KMS-11 (cell line): ENCODE results near the gene COA7.

ENCODE experiments used
- H2AFZ ChIP-seq: fragments of 200-600 bp; sonication (generic); 2 replicates; pipeline ENCODE4 v1.6.1; 2016; ENCODE audit warnings: antibody characterized with exemption, mixed run types, low read depth
- H3K27ac ChIP-seq: fragments of 200-600 bp; sonication (generic); 2 replicates; pipeline ENCODE4 v1.6.1; 2016; ENCODE audit warnings: mild to moderate bottlenecking, mixed run types
- H3K27me3 ChIP-seq: fragments of 200-600 bp; sonication (generic); 2 replicates; pipeline ENCODE4 v1.6.1; 2017; ENCODE audit warnings: mild to moderate bottlenecking, low read depth, mixed run types, moderate library complexity; ENCODE audit not compliant: insufficient read depth
- H3K36me3 ChIP-seq: fragments of 200-600 bp; sonication (generic); 2 replicates; pipeline ENCODE4 v1.6.1; 2017; ENCODE audit warnings: mild to moderate bottlenecking, mixed run types; ENCODE audit not compliant: insufficient read depth
- H3K4me1 ChIP-seq: fragments of 200-600 bp; sonication (generic); 2 replicates; pipeline ENCODE4 v1.6.1; 2016; ENCODE audit warnings: mild to moderate bottlenecking, low read depth, mixed run types; ENCODE audit not compliant: poor library complexity, severe bottlenecking
- H3K4me2 ChIP-seq: fragments of 200-600 bp; sonication (generic); 2 replicates; pipeline ENCODE4 v1.7.0; 2016; ENCODE audit warnings: mild to moderate bottlenecking, mixed run types
- H3K4me3 ChIP-seq: fragments of 200-600 bp; sonication (generic); IDR thresholded peaks from 2 replicates; pipeline ENCODE4 v1.6.1; 2017; ENCODE audit warnings: low read depth, low read length, mixed read lengths; ENCODE audit not compliant: insufficient read depth
- H3K79me2 ChIP-seq: fragments of 200-600 bp; sonication (generic); 2 replicates; pipeline ENCODE4 v1.6.1; 2016; ENCODE audit warnings: low read depth, mixed run types; ENCODE audit not compliant: insufficient read depth
- H3K9ac ChIP-seq: fragments of 200-600 bp; sonication (generic); 2 replicates; pipeline ENCODE4 v1.6.1; 2016; ENCODE audit warnings: mild to moderate bottlenecking, mixed run types
- H4K20me1 ChIP-seq: fragments of 200-600 bp; sonication (generic); 2 replicates; pipeline ENCODE4 v1.6.1; 2016; ENCODE audit warnings: mild to moderate bottlenecking, mixed run types; ENCODE audit not compliant: insufficient read depth
- TF ChIP-seq, protein P1 (sequence below): fragments of 200-600 bp; sonication (generic); conservative IDR thresholded peaks from 2 replicates; pipeline ENCODE4 v1.6.1; 2017; ENCODE audit warnings: low read depth, mild to moderate bottlenecking, antibody characterized with exemption, low read length, moderate library complexity, mixed read lengths

The COA7 gene

DNA sequence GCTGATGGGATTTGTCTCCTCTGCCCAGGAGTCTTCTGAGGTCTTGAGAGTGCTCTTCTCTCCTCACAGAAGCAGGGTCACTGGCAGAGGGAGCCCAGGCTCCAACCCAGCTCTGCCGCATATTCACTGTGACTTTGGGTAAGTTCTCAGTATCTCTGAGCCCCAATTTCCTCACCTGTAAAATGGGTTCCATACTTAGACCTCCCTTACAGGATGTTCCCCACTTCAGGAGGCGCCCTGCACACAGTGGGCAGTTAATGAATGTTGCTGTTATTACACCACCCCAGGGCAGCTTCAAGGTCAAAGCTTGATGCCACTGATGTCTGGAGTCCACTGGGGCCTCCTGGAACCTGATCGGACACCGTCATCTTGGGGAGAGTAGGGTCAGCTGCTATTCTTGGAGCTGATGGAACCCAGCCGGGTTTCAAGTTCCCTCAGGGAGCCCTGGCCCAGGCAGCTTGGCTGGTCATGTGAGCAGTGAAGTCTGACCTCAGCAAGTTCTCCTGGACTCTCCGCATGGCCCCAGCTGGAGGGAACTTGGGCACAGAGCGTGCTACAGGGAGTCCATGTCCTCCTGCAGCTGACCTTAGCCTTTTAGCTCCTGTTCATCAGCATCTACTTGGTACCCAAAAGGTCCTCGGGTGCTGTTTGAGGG lies 21.8 kb downstream of the COA7 start:
- H3K4me3 ChIP-seq = no peak overlapping the region
- H3K79me2 ChIP-seq = no peaks in the 10 kb centered on the region
- H3K9ac ChIP-seq = no peak overlapping the region
- H3K4me1 ChIP-seq = no peaks in the 10 kb centered on the region
- TF ChIP-seq, protein P1, sequence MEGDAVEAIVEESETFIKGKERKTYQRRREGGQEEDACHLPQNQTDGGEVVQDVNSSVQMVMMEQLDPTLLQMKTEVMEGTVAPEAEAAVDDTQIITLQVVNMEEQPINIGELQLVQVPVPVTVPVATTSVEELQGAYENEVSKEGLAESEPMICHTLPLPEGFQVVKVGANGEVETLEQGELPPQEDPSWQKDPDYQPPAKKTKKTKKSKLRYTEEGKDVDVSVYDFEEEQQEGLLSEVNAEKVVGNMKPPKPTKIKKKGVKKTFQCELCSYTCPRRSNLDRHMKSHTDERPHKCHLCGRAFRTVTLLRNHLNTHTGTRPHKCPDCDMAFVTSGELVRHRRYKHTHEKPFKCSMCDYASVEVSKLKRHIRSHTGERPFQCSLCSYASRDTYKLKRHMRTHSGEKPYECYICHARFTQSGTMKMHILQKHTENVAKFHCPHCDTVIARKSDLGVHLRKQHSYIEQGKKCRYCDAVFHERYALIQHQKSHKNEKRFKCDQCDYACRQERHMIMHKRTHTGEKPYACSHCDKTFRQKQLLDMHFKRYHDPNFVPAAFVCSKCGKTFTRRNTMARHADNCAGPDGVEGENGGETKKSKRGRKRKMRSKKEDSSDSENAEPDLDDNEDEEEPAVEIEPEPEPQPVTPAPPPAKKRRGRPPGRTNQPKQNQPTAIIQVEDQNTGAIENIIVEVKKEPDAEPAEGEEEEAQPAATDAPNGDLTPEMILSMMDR = no peak
- no peak overlapping the region for H3K4me2 ChIP-seq
- H3K36me3 ChIP-seq = no peaks in the 10 kb centered on the region
- no peaks in the 10 kb centered on the region for H3K27me3 ChIP-seq
- H3K27ac ChIP-seq = no peak overlapping the region
- no peaks in the 10 kb centered on the region for H4K20me1 ChIP-seq
- no peak overlapping the region for H2AFZ ChIP-seq

- H2AFZ ChIP-seq = no peak overlapping the region
- no peaks in the 10 kb centered on the region for H3K36me3 ChIP-seq
- no peaks in the 10 kb centered on the region for H3K27me3 ChIP-seq
- no peak overlapping the region for H3K9ac ChIP-seq
- no peak overlapping the region for H3K27ac ChIP-seq
- TF ChIP-seq, protein P1 = no peak
- no peaks in the 10 kb centered on the region for H4K20me1 ChIP-seq
- H3K79me2 ChIP-seq = no peaks in the 10 kb centered on the region
- H3K4me1 ChIP-seq = peaks cover 4% of the 10 kb centered on the region
- no peak overlapping the region for H3K4me2 ChIP-seq
- no peak overlapping the region for H3K4me3 ChIP-seq
Measured at GRCh38 chr1:52674497-52675384, 23.4 kb downstream of the COA7 start.

DNA sequence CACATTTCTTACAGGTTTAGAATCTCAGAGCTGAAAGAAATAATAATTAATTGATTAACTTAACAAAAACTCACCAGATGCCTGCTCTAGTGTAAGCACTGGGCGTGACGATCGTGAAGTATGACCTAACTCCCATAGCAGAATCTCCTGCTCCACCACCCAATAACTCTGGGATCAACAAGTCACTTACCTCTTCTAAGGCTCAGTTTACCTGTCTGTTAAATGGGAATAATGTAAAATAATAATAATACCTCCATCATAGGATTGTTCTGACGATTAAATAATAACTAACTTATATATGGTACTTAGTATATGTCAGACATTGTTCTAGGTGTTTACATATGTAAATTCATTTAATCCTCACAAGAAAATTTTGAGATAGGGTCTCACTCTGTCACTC lies 24.6 kb downstream of the COA7 start:
- no peak overlapping the region for H3K9ac ChIP-seq

DNA sequence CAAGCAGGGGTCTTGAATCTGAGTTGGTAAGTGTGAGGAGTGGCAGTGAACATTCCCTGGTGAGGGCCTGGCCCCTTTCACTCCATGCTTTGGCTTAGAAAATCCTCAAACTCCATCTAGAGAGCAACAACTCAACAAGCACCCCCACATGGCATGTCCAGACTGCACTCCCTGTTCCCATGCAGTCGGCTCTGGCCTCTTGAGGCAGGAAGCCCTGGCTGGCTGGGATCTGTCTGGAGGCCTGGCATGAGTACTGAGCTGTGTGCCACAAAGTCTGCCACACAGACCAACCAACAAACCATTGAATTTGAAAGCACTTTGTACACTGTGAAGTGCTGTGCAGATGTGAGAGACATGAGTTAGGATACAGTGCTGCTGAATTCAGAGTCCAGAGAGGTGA lies 25.2 kb downstream of the COA7 start:
- Histone ChIP-seq H3K36me3 (no peaks in the 10 kb centered on the region), H4K20me1 (no peaks in the 10 kb centered on the region), H3K4me3 (no peak overlapping the region), H2AFZ (no peak overlapping the region), H3K4me1 (peaks cover 4% of the 10 kb centered on the region), H3K27ac (no peak overlapping the region), H3K27me3 (no peaks in the 10 kb centered on the region), H3K9ac (no peak overlapping the region), H3K79me2 (no peaks in the 10 kb centered on the region), H3K4me2 (no peak overlapping the region)
- TF ChIP-seq, protein P1 = no peak

More for the DNA sequence above, 24.6 kb downstream of the COA7 start:
- H3K79me2 ChIP-seq = no peaks in the 10 kb centered on the region
- H3K4me2 ChIP-seq = no peak overlapping the region
- H4K20me1 ChIP-seq = no peaks in the 10 kb centered on the region
- no peak overlapping the region for H2AFZ ChIP-seq
- no peak overlapping the region for H3K4me3 ChIP-seq
- TF ChIP-seq, protein P1 = no peak
- no peak overlapping the region for H3K27ac ChIP-seq
- H3K4me1 ChIP-seq = peaks cover 4% of the 10 kb centered on the region
- no peaks in the 10 kb centered on the region for H3K27me3 ChIP-seq
- H3K36me3 ChIP-seq = no peaks in the 10 kb centered on the region
